Measurements from ENCODE around the gene POLR2H. TPM values are rescaled to one million over a fixed set of nuclear protein-coding genes. Genes with fewer than 3 reads are reported as not detected.
A peak's percentile ranks its signal among the peaks of the same experiment; 100 is the strongest.

Gene POLR2H
- total RNA-seq, 1 donor from 2014 or later = 60.5 TPM

DNA sequence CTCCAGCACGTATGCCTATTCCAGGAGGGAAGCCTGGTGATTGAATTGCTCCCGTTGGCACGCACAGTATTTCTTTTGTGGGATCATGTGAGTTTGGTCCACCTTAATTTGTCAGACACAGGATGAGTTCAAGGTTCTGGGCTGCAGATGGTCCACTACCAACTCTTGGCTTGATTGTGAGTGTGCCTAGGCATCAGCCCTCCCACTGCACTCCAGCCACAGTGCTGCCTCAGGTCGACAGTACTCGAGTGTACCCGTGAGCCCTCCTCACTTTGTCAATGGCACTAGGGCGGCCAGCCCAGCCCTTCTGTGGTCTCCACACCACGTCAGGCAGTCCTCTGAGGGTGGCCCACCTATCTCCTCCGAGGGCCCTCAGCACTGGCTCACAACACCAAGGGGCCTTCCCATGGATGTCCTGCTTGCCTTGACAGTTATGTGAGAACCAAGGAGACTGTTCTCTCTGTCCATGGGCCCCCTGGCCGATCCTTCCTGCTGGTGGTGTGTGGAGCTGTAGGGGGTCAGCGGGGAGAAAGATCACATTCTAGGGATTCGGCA is 48.5 kb downstream of the POLR2H start:
- no peak for ATAC-seq (ENCODE audit: low read depth)
- intact Hi-C loops (cut with micrococcal nuclease) = no loop called here

DNA sequence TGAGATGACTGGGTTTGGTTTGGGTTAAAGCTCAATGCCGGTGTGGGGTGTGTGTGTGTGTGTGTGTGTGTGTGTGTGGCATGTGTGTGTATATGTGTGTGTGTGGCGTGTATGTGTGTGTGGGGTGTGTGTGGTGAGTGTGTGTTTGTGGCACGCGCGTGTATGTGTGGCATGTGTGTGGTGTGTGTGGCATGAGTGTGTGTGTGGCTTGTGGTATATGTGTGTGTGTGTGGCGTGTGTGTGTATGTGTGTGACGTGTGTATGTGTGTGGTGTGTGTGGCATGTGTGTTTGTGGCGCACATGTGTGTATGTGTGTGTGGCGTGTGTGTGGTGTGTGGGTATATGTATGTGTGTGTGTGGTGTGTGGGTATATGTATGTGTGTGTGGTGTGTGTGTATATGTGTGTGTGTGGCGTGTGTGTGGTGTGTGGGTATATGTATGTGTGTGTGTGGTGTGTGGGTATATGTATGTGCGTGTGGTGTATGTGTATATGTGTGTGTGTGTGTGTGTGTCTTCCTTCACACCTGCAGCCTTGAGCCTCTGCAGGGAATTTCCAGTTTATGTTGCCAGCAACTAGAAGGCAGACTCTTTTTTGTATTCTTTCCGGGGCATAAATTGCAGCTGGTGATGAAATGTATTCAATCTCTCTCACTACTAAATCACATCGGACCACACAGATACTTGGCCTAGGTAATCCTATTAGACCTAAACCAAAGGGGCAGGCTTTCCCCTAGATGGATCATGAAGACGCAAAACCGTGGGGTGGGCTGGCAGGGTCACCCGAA is 53.1 kb downstream of the POLR2H start:
- no peak for DNase-seq
- H3K27me3 Mint-ChIP-seq = peaks cover 7% of the 10 kb centered on the region
- intact Hi-C loops (cut with micrococcal nuclease) = loop anchor here (5.0 kb wide), 1 partner anchor 363 kb away; no protein-coding TSS in a partner anchor
- H3K4me3 Mint-ChIP-seq = no peak overlapping the region
- H3K27ac Mint-ChIP-seq = no peak overlapping the region
- peaks cover 2% of the 10 kb centered on the region for H3K4me1 Mint-ChIP-seq
- ChIA-PET CTCF (no interaction called here), POLR2A (no interaction called here)
- H3K9me3 Mint-ChIP-seq = no peaks in the 10 kb centered on the region
- ATAC-seq (ENCODE audit: low read depth) = no peak
- no peaks in the 10 kb centered on the region for H3K36me3 Mint-ChIP-seq (ENCODE audit: low read depth)
- TF ChIP-seq, protein P1, sequence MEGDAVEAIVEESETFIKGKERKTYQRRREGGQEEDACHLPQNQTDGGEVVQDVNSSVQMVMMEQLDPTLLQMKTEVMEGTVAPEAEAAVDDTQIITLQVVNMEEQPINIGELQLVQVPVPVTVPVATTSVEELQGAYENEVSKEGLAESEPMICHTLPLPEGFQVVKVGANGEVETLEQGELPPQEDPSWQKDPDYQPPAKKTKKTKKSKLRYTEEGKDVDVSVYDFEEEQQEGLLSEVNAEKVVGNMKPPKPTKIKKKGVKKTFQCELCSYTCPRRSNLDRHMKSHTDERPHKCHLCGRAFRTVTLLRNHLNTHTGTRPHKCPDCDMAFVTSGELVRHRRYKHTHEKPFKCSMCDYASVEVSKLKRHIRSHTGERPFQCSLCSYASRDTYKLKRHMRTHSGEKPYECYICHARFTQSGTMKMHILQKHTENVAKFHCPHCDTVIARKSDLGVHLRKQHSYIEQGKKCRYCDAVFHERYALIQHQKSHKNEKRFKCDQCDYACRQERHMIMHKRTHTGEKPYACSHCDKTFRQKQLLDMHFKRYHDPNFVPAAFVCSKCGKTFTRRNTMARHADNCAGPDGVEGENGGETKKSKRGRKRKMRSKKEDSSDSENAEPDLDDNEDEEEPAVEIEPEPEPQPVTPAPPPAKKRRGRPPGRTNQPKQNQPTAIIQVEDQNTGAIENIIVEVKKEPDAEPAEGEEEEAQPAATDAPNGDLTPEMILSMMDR (IDR thresholded peaks at IDR 0.05) = no peak

More for the DNA sequence above, 48.5 kb downstream of the POLR2H start:
- peaks cover 8% of the 10 kb centered on the region for H3K27me3 Mint-ChIP-seq
- H3K4me3 Mint-ChIP-seq = no peak overlapping the region
- no peaks in the 10 kb centered on the region for H3K4me1 Mint-ChIP-seq
- H3K9me3 Mint-ChIP-seq = no peaks in the 10 kb centered on the region
- TF ChIP-seq, protein P1 (IDR thresholded peaks at IDR 0.05) = no peak
- no peak for DNase-seq
- CTCF ChIA-PET = no interaction called here
- POLR2A ChIA-PET = no interaction called here
- no peaks in the 10 kb centered on the region for H3K36me3 Mint-ChIP-seq (ENCODE audit: low read depth)
- H3K27ac Mint-ChIP-seq = no peak overlapping the region

DNA sequence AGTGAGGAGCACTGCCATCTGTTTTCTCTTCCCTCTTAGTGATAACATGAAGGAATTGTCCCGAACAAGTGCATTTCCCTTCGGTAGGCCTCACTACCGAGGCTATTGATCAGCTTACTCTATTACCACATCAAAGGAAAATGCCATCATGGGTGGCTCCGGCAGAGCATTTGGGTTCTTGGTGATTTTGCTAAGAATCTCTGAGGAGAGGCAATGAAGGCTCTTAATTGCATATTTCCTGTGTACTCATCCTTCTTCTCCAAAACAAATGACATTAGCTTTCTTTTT is 53.6 kb downstream of the POLR2H start:
- H3K9me3 Mint-ChIP-seq = no peaks in the 10 kb centered on the region

DNA sequence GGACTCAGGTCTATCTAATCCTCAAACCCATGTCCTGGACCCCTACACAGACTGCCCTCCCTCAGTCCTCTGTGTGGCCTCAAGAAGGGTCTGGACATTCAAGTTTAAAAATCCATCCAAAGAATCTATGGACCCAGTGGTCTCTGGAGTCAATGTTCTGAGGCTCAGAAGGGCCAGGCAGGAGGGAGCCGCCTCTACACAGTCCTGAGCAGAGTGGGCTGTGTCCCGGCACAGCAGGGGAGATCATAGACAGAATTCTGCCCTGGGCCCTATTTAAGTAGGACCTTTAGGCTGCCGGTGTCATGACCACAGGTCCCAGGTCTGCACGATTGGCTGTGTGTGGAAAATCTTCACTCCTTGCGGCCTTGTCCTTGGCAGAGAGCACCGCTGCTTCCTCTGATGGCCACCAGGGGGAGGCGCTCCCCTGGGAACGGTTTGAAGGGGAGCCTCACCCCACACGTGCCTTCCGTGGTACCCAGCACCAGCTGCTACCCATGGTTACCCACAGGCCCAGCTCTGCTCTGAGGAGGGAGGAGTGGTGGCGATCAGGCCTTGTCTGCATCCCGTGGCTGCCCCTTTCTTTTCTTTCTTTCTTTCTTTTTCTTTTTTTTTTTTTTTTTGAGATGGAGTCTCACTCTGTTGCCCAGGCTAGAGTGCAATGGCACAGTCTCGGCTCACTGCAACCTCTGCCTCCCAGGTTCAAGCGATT is 56.3 kb downstream of the POLR2H start:
- intact Hi-C loops (cut with micrococcal nuclease) = loop anchor here (1.0 to 5.0 kb wide), 3 partner anchors 96 to 360 kb away; no protein-coding TSS in a partner anchor
- Mint-ChIP-seq H3K4me1 (peaks cover 2% of the 10 kb centered on the region), H3K4me3 (no peak overlapping the region), H3K36me3 (ENCODE audit: low read depth) (no peaks in the 10 kb centered on the region), H3K9me3 (no peaks in the 10 kb centered on the region), H3K27ac (no peak overlapping the region), H3K27me3 (no peaks in the 10 kb centered on the region)
- ChIA-PET CTCF (interaction anchor here (0.7 to 1.6 kb wide), 5 partner anchors 46 to 360 kb away, joined by 3 to 7 read pairs (median 4); no protein-coding TSS in a partner anchor), POLR2A (interaction anchor here (0.7 kb wide), 2 partner anchors 119 to 1252 kb away, joined by 4 to 7 read pairs; no protein-coding TSS in a partner anchor)
- TF ChIP-seq, protein P1 (IDR thresholded peaks at IDR 0.05) = peak; percentile 71
- DNase-seq (peak; percentile 65), ATAC-seq (ENCODE audit: low read depth) (peak; percentile 100)

More for the DNA sequence above, 53.6 kb downstream of the POLR2H start:
- ATAC-seq (ENCODE audit: low read depth) = no peak
- CTCF ChIA-PET = interaction anchor here (0.7 kb wide), 1 partner anchor 99 kb away, joined by 4 read pairs; no protein-coding TSS in a partner anchor
- TF ChIP-seq, protein P1 (IDR thresholded peaks at IDR 0.05) = no peak
- Mint-ChIP-seq H3K4me1 (peaks cover 2% of the 10 kb centered on the region), H3K4me3 (no peak overlapping the region), H3K27me3 (peaks cover 5% of the 10 kb centered on the region), H3K36me3 (ENCODE audit: low read depth) (no peaks in the 10 kb centered on the region), H3K27ac (no peak overlapping the region)
- DNase-seq = no peak
- POLR2A ChIA-PET = no interaction called here
- intact Hi-C loops (cut with micrococcal nuclease) = loop anchor here (5.0 kb wide), 1 partner anchor 362 kb away; no protein-coding TSS in a partner anchor

Other genes with a start within 250 kb of the POLR2H start
- 72.0 and 74.2 TPM in 2 replicates for gene EIF2B5, start 226.4 kb upstream of the POLR2H start, total RNA-seq
- gene DVL3, start 206.3 kb upstream of the POLR2H start, total RNA-seq = 52.1 and 54.2 TPM in 2 replicates
- 169 and 177 TPM in 2 replicates for gene AP2M1, start 186.9 kb upstream of the POLR2H start, total RNA-seq
- gene ABCF3, start 175.5 kb upstream of the POLR2H start, total RNA-seq = 78.0 and 86.7 TPM in 2 replicates
- 0.42 and 0.76 TPM in 2 replicates for gene VWA5B2, start 132.1 kb upstream of the POLR2H start, total RNA-seq
- 33.8 and 34.0 TPM in 2 replicates for gene ALG3, start 112.7 kb upstream of the POLR2H start, total RNA-seq
- 1.9 and 2.9 TPM in 2 replicates for gene EEF1AKMT4, start 112.0 kb upstream of the POLR2H start, total RNA-seq
- gene CAMK2N2, start 100.2 kb upstream of the POLR2H start, total RNA-seq = not detected in 2 replicates
- gene ECE2, start 85.7 kb upstream of the POLR2H start, total RNA-seq = not detected in 2 replicates
- 206 and 210 TPM in 2 replicates for gene PSMD2, start 62.5 kb upstream of the POLR2H start, total RNA-seq
- 292 and 319 TPM in 2 replicates for gene EIF4G1, start 47.1 kb upstream of the POLR2H start, total RNA-seq
- gene FAM131A, start 24.1 kb upstream of the POLR2H start, total RNA-seq = 4.5 and 5.3 TPM in 2 replicates
- gene CLCN2, start 105 bp upstream of the POLR2H start, total RNA-seq = 3.4 and 3.5 TPM in 2 replicates
- gene THPO, start 16.5 kb downstream of the POLR2H start, total RNA-seq = not detected in 2 replicates
- not detected in 2 replicates for gene CHRD, start 18.3 kb downstream of the POLR2H start, total RNA-seq
- 0.05 and 0.07 TPM in 2 replicates for gene EPHB3, start 200.1 kb downstream of the POLR2H start, total RNA-seq